Left renal cortex interstitium (tissue), 4 donors: ENCODE results near the gene HDHD5. TPM values are rescaled to one million over a fixed set of nuclear protein-coding genes. Genes with fewer than 3 reads are reported as not detected.

Source experiments
- DNase-seq, 4 donors: peaks; one replicate each; pipeline ENCODE4 v3.0.0-alpha.2; 2013; ENCODE audit warnings: low read depth in 4 of 4, low spot score in 2 of 4, missing footprints in 1 of 4
- polyA plus RNA-seq, 4 donors: library from polyadenylated mRNA; unstranded; fragments of 120-200 nt; gene quantifications; one replicate each; pipeline ENCODE4 v1.2.1, GENCODE V29; 2013; ENCODE audit not compliant: insufficient read length in 4 of 4

Gene HDHD5
- polyA plus RNA-seq, 4 donors: 31.4 to 44.0 (median 40.8) TPM

DNA sequence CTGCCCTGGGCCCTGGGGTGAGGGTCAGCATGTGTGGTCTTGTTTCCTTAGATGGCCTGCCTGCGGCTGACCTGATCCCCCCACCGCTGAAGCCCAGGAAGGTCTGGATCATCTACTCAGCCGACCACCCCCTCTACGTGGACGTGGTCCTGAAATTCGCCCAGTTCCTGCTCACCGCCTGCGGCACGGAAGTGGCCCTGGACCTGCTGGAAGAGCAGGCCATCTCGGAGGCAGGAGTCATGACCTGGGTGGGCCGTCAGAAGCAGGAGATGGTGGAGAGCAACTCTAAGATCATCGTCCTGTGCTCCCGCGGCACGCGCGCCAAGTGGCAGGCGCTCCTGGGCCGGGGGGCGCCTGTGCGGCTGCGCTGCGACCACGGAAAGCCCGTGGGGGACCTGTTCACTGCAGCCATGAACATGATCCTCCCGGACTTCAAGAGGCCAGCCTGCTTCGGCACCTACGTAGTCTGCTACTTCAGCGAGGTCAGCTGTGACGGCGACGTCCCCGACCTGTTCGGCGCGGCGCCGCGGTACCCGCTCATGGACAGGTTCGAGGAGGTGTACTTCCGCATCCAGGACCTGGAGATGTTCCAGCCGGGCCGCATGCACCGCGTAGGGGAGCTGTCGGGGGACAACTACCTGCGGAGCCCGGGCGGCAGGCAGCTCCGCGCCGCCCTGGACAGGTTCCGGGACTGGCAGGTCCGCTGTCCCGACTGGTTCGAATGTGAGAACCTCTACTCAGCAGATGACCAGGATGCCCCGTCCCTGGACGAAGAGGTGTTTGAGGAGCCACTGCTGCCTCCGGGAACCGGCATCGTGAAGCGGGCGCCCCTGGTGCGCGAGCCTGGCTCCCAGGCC, 50.6 kb downstream of the HDHD5 start:
- no peak for DNase-seq

GRCh38 chr22:17107547-17107810, 51.6 kb downstream of the HDHD5 start:
- no peak for DNase-seq

DNA sequence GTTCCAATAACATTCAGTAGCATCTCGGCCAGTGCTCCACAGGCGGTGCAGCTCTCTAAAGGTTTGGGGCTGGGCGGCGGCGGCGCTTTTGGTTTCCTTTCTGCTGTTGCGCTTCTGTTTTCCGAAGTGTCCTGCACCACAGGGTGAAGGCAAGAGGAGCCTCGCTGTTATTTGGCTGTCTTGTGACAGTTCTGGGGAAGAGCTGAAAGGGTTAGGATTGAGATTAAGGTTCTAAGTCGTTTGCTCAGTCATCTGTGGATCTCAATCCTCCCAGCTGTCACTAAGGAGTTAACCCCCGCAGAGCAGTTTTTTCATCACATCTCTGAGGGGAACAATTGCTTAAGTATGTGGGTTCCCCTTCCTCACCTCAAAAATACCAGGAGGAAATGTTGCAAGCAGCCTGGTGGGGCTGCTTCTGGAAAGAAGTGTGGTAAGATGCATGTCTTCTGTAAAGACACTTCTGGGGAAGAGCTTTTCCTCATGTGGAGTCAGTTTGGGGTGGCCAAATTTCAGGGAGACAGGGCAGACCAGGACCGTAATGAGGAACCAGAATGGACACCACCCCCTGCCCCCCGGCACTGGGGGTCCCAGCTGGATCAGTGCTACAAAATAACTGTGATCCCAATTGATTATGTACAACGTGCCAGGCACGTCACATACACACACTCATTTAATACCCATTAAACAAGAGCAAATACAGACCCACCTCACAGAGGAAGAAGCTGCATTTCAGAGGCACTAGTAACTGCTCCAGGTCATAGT, 52.1 kb downstream of the HDHD5 start:
- no peak for DNase-seq

- DNase-seq: no peak
These were observed 52.8 kb downstream of the HDHD5 start for GRCh38 chr22:17106161-17106784.

DNA sequence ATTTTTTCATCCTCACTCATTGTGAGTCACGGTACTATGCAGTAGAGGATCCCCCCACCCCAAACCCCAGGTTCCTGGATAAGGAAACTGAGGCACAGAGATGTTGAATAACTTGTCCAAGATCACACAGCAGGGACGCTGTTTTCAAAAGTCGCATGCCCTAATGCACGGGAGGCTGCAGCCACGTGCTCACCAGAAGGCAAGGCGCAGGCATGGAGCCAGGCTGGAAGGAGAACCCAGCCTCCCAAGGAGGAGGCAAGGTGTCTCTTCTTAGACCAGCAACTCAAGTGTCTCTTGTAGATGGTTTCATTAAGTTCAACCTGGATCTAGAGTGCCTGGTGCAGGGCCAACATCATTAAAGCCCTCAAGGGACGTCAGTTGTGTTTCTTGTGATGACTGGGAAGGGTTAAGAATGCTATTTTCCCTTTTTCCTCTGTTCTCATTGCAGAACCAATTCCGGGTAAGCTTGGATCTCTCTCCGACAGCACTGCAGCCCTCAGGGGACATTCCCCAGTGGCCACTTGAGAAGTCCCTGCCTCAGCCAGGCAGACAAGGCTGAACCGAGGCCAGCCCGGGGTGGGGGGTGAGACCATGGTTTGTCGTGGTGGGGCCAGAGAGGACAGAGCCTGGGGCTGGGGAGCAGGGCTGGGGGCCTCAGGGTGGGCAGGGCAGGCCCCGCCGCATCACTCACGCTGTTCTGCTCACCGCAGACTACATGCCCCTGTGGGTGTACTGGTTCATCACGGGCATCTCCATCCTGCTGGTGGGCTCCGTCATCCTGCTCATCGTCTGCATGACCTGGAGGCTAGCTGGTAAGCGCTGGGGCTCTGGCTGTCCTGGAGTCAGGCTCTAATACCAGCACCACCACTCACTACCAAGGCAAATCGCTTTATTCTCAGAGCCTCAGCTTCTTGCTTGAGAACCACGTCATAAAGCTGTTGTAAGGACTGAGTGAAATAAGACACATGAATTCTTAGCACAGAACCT, 53.6 kb downstream of the HDHD5 start:
- no peak for DNase-seq

DNA sequence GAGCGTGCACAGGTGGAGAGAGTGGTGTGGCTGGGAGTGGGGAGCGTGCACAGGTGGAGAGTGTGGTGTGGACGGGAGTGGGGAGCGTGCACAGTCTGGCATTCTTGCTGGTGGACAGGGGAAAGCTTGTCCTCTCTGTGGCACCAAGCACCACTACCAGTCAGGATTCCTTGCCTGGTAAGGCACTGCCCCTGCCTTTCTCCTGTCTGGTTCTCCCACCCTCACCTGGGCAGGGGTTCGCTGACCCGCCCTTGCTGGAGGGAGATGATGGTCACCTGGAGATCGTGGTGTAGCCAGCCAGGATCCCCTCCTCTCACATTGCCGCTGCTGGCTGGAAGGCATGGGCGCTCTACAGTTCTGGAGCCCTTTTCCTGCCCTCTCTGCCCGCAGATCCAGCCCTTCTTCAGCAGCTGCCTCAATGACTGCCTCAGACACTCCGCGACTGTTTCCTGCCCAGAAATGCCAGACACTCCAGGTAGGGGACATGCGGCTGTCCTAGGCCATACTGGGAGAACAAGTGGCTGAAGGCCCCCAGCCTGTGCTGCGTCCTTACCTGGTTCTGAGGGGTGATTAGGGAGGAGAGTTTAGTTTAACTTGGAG, 54.6 kb downstream of the HDHD5 start:
- DNase-seq: no peak

- DNase-seq: no peak
These were observed 55.7 kb downstream of the HDHD5 start for GRCh38 chr22:17103351-17103750.

- no peak for DNase-seq
These were observed 56.8 kb downstream of the HDHD5 start for GRCh38 chr22:17102297-17102667.

GRCh38 chr22:17101475-17102296, 57.4 kb downstream of the HDHD5 start:
- DNase-seq: no peak

GRCh38 chr22:17100621-17101020, 58.5 kb downstream of the HDHD5 start:
- DNase-seq: no peak

- DNase-seq: no peak
These were observed 60.7 kb downstream of the HDHD5 start for GRCh38 chr22:17098379-17098819.

- DNase-seq: no peak
These were observed 61.4 kb downstream of the HDHD5 start for GRCh38 chr22:17097701-17098100.

GRCh38 chr22:17097062-17097461, 62.0 kb downstream of the HDHD5 start:
- DNase-seq: no peak

DNA sequence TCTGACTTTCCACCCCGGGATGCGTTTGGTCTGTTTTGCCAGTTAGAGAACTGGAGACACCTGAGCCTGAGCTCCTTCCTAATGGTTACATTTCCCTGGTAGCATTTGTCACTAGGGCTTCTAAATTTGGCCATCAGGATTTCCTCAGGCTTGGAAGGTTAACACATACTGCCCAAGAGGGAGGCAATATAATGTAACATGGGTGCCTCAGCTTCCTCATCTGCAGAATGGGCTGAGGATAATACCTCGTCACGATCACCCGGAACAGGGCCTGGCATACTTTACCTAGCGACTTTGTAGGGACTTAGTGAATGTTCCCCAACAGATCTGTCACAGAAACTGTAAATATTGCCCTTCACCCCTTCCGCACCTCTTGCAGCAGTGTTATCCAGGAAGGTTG, 63.0 kb downstream of the HDHD5 start:
- DNase-seq: no peak

- no peak for DNase-seq
These were observed 63.5 kb downstream of the HDHD5 start for GRCh38 chr22:17095538-17095937.

- DNase-seq: no peak
These were observed 66.0 kb downstream of the HDHD5 start for GRCh38 chr22:17093081-17093480.

GRCh38 chr22:17091851-17092250, 67.2 kb downstream of the HDHD5 start:
- DNase-seq: no peak

DNA sequence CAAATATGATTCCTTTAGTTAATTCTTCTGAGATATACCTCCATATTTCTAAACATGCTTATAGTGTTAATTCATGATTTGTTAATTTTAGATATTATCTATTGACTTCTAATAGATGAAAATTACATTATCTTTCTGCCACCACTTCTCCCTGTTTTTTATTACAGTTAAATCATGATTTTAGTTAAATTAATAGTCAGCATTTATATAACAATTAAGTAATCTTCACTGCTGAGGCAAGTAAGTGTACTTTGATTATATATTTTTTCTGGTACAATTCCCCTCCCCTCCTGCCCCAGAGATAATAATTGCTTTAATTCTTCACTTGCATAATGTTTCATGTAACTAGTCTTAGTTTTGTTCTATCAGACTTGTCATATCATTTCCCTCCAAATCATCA, 68.5 kb downstream of the HDHD5 start:
- no peak for DNase-seq
